Measurements from ENCODE around the gene MAPK11.
A peak's percentile ranks its signal among the peaks of the same experiment; 100 is the strongest.

Gene MAPK11

DNA sequence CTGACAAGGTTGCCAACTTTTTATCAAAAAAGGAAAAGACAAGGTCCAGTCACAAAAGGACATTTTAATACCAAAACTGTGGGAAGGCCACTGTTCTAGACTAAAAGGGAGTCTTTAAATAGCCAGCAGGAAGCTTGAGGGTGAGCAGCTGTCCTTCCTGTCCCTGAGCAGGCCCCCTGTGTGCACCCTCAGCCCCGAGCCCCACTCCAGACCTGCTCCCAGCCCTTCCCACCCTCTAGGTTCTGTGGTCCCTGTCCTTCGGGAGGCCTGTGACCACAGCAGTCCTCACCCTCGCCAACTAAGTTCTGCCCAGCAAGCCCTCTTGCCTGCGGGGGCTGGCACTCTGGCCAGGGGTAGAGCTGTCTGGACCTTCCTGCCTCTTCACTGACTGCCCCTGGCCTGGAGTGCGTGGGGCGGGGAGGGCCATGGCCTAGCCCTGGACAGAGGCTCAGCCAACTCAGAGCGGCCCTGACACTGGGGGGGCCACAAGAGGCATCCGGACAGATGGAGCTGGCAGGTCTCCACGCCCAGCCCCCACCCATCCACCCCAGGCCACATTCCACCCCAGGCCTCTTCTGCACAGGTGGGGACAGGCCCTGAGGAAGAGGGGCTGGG is 38.9 kb upstream of the MAPK11 start:
- Histone ChIP-seq H3K27ac (ENCODE audit: insufficient read depth in 1 of 2, low read depth in 1 of 2, low read length in 2 of 2, poor library complexity in 1 of 2, severe bottlenecking in 2 of 2) (peak overlapping the region in 1 of 2 experiments; percentile 28), H3K4me1 (ENCODE audit: control extremely low read depth in 1 of 4, control insufficient read depth in 4 of 4, insufficient read depth in 4 of 4, low read length in 3 of 4) (peaks cover 0 to 66% (median 59%) of the 10 kb centered on the region in 4 experiments), H3K9me3 (ENCODE audit: control extremely low read depth in 1 of 5, control insufficient read depth in 4 of 5, insufficient read depth in 2 of 5, low read depth in 1 of 5, low read length in 4 of 5) (no peaks in the 10 kb centered on the region), H3K4me3 (ENCODE audit: control insufficient read depth in 1 of 7, extremely low read depth in 1 of 7, insufficient read depth in 4 of 7, low read depth in 2 of 7, low read length in 6 of 7) (peak overlapping the region in 3 of 7 experiments; percentile 3 to 52 (median 4)), H3K27me3 (replicated peaks in 2 of 5; ENCODE audit: control insufficient read depth in 4 of 5, insufficient read depth in 5 of 5, low read length in 4 of 5) (no peaks in the 10 kb centered on the region), H3K36me3 (ENCODE audit: control insufficient read depth in 4 of 4, insufficient read depth in 4 of 4, low read length in 3 of 4) (peaks cover 0 to 5% (median 2%) of the 10 kb centered on the region in 4 experiments)
- DNase-seq: peak in 1 of 3 donors; percentile 19
- ChIA-PET POLR2A (no interaction called here), CTCF (interaction anchor here (1.1 to 2.1 kb wide), 3 partner anchors 15 to 27 kb away, joined by 3 to 8 read pairs (median 4); no protein-coding TSS in a partner anchor)
- whole genome bisulfite sequencing (ENCODE audit: insufficient coverage): 70% methylated on average over 8 of the region's 9 CpGs

DNA sequence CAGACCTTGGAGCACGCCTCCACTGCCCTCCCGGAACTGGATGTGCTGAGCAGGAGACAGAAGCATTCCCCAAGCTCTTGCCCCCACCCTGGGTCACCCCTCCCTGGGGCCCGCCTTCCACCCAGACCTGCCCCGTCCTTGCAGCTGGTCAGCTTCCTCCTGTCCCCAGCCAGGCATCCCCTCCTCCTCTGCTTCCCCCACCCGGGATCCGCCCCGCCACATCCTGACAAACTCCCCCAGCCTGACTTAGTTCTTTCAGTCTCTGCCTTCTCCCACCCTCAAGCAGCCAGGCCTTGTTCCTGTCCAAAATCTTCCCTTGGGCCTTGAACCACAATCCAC is 38.4 kb upstream of the MAPK11 start:
- CTCF ChIA-PET: interaction anchor here (1.7 to 2.1 kb wide), 2 partner anchors 15 to 27 kb away, joined by 3 to 8 read pairs; no protein-coding TSS in a partner anchor
- Histone ChIP-seq H3K9me3 (ENCODE audit: control extremely low read depth in 1 of 5, control insufficient read depth in 4 of 5, insufficient read depth in 2 of 5, low read depth in 1 of 5, low read length in 4 of 5) (no peaks in the 10 kb centered on the region), H3K36me3 (ENCODE audit: control insufficient read depth in 4 of 4, insufficient read depth in 4 of 4, low read length in 3 of 4) (peaks cover 0 to 5% (median 2%) of the 10 kb centered on the region in 4 experiments), H3K27me3 (replicated peaks in 2 of 5; ENCODE audit: control insufficient read depth in 4 of 5, insufficient read depth in 5 of 5, low read length in 4 of 5) (no peaks in the 10 kb centered on the region), H3K27ac (ENCODE audit: insufficient read depth in 1 of 2, low read depth in 1 of 2, low read length in 2 of 2, poor library complexity in 1 of 2, severe bottlenecking in 2 of 2) (peak overlapping the region in 1 of 2 experiments; percentile 34), H3K4me1 (ENCODE audit: control extremely low read depth in 1 of 4, control insufficient read depth in 4 of 4, insufficient read depth in 4 of 4, low read length in 3 of 4) (peaks cover 0 to 66% (median 59%) of the 10 kb centered on the region in 4 experiments), H3K4me3 (ENCODE audit: control insufficient read depth in 1 of 7, extremely low read depth in 1 of 7, insufficient read depth in 4 of 7, low read depth in 2 of 7, low read length in 6 of 7) (peak overlapping the region in 3 of 7 experiments; percentile 4 to 52 (median 52))
- WGBS (ENCODE audit: insufficient coverage): 7% methylated on average over 5 of the region's 7 CpGs
- peak in 1 of 3 donors; percentile 23 for DNase-seq
- POLR2A ChIA-PET: no interaction called here

GRCh38 chr22:50307890-50308596 is 37.9 kb upstream of the MAPK11 start:
- CTCF ChIA-PET: interaction anchor here (1.7 to 4.3 kb wide), 3 partner anchors 20 to 35 kb away, joined by 3 to 24 read pairs (median 15); partner anchors contain the start of gene DENND6B
- 27% methylated on average over 15 of the region's 19 CpGs for WGBS (ENCODE audit: insufficient coverage)
- Histone ChIP-seq H3K27ac (ENCODE audit: insufficient read depth in 1 of 2, low read depth in 1 of 2, low read length in 2 of 2, poor library complexity in 1 of 2, severe bottlenecking in 2 of 2) (peak overlapping the region in 1 of 2 experiments; percentile 34), H3K9me3 (ENCODE audit: control extremely low read depth in 1 of 5, control insufficient read depth in 4 of 5, insufficient read depth in 2 of 5, low read depth in 1 of 5, low read length in 4 of 5) (no peaks in the 10 kb centered on the region), H3K36me3 (ENCODE audit: control insufficient read depth in 4 of 4, insufficient read depth in 4 of 4, low read length in 3 of 4) (peaks cover 0 to 5% (median 2%) of the 10 kb centered on the region in 4 experiments), H3K4me1 (ENCODE audit: control extremely low read depth in 1 of 4, control insufficient read depth in 4 of 4, insufficient read depth in 4 of 4, low read length in 3 of 4) (peaks cover 0 to 68% (median 60%) of the 10 kb centered on the region in 4 experiments), H3K4me3 (ENCODE audit: control insufficient read depth in 1 of 7, extremely low read depth in 1 of 7, insufficient read depth in 4 of 7, low read depth in 2 of 7, low read length in 6 of 7) (peak overlapping the region in 3 of 7 experiments; percentile 40 to 52 (median 52)), H3K27me3 (replicated peaks in 2 of 5; ENCODE audit: control insufficient read depth in 4 of 5, insufficient read depth in 5 of 5, low read length in 4 of 5) (no peaks in the 10 kb centered on the region)
- peak in 1 of 3 donors; percentile 50 for DNase-seq
- POLR2A ChIA-PET: interaction anchor here (1.4 to 2.2 kb wide), 2 partner anchors 14 to 18 kb away, joined by 5 to 6 read pairs; no protein-coding TSS in a partner anchor

DNA sequence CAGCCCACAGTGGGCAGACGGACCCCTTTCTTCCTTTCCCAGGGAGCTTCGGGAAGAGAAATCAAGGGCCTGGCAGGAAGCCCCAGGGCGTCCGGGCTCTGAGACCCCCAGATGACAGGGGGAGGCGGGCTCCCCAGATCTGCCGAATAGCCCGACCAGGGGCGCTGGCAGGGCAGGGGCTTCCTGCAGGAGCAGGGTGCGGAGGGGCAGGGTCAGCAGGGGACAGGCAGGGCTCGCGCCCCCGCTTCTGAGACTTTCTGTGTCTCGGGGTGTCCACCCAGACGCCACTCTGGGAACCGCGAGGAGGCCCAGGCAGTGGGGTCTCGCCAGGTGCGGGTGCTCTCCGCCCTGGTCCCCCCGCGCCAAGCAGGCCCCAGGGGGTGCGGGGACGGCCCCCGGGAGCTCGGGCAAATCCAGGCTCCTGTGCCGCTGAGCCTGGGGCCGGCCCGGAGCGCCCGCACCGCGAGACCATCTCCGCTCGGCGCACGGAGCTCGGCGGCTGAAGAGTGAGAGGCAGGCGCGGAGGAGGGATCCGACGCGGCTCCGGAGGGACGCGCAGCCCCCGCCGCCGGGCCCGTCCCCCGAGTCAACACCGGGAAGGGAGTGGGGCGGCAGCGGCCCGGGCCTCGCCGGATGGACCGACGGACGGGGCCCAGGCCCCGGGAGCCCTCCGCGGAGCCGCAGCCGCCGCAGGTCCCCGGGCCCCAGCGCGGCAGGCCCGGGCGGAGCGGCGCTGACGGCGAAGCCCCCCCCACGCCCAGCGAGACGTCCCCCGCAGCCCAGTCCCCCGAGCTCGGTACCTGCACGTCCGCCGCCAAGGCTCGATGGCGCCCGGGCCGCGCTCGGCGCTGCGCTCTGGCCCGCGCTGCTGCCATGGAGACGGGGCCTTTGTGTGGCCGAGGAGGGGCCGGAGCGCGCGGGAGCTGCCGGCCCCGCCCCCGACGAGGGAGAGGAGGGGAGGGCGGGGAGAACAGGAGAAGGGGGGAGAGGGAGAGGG is 36.9 kb upstream of the MAPK11 start, which contains the start of gene PLXNB2:
TSS of gene PLXNB2 (minus strand) at position 894 of the 997 bp plus-strand sequence. CDS start 17,062 bp downstream, outside the sequence.
- CTCF ChIA-PET: interaction anchor here (0.6 to 5.3 kb wide), 7 partner anchors 10 to 54 kb away, joined by 3 to 37 read pairs (median 9); partner anchors contain the start of gene DENND6B

DNA sequence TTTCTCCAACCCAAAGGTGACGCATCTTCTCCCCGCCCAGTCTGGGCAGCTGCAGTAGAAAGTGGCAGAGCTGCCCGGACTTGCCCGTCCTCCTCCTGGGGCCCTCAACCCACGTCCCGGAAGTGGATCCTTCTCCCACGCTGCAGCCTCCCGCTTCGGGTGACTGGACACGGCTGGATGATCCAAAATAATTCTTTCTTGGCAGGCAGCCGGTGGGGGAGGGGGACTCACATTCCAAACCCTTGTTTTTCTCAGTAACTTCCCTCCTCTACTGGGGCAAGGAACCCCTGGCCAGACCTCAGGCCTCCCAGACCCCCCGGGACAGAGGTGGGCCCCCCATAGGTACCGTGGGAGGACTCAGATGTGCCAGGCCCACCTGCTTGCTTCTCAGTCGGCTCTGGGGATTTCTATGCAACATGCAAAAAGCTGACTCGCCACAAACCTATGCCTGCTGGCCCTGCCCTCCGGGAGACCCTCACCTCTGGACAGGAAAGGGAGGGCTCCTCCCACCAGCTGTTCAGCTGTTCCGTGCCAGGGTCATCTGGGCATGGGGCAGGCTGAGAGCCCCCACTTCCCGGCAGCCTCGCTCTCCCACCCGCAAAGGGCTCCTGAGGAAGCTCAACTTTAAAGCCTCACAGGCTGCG is 35.9 kb upstream of the MAPK11 start:
- POLR2A ChIA-PET: interaction anchor here (2.2 to 6.2 kb wide), 2 partner anchors 9 to 12 kb away, joined by 5 to 33 read pairs; no protein-coding TSS in a partner anchor
- Histone ChIP-seq H3K27ac (ENCODE audit: insufficient read depth in 1 of 2, low read depth in 1 of 2, low read length in 2 of 2, poor library complexity in 1 of 2, severe bottlenecking in 2 of 2) (peak overlapping the region in 1 of 2 experiments; percentile 68), H3K9me3 (ENCODE audit: control extremely low read depth in 1 of 5, control insufficient read depth in 4 of 5, insufficient read depth in 2 of 5, low read depth in 1 of 5, low read length in 4 of 5) (no peaks in the 10 kb centered on the region), H3K27me3 (replicated peaks in 2 of 5; ENCODE audit: control insufficient read depth in 4 of 5, insufficient read depth in 5 of 5, low read length in 4 of 5) (no peaks in the 10 kb centered on the region), H3K36me3 (ENCODE audit: control insufficient read depth in 4 of 4, insufficient read depth in 4 of 4, low read length in 3 of 4) (peaks cover 0 to 2% (median 0%) of the 10 kb centered on the region in 4 experiments), H3K4me1 (ENCODE audit: control extremely low read depth in 1 of 4, control insufficient read depth in 4 of 4, insufficient read depth in 4 of 4, low read length in 3 of 4) (peaks cover 0 to 85% (median 76%) of the 10 kb centered on the region in 4 experiments), H3K4me3 (ENCODE audit: control insufficient read depth in 1 of 7, extremely low read depth in 1 of 7, insufficient read depth in 4 of 7, low read depth in 2 of 7, low read length in 6 of 7) (peak overlapping the region; percentile 5 to 86 (median 80))
- peak in 1 of 3 donors; percentile 18 for DNase-seq
- 18% methylated on average over 15 of the region's 21 CpGs for WGBS (ENCODE audit: insufficient coverage)
- CTCF ChIA-PET: interaction anchor here (0.7 to 5.3 kb wide), 9 partner anchors 9 to 53 kb away, joined by 3 to 37 read pairs (median 5); partner anchors contain the start of gene DENND6B

More for the DNA sequence above, 36.9 kb upstream of the MAPK11 start, which contains the start of gene PLXNB2:
- POLR2A ChIA-PET: interaction anchor here (0.5 to 6.2 kb wide), 5 partner anchors 8 to 31 kb away, joined by 3 to 33 read pairs (median 5); no protein-coding TSS in a partner anchor
- peak within 1 kb of the TSS; percentile 40 to 71 for H3K27ac ChIP-seq (ENCODE audit: insufficient read depth in 1 of 2, low read depth in 1 of 2, low read length in 2 of 2, poor library complexity in 1 of 2, severe bottlenecking in 2 of 2)
- DNase-seq: peak; percentile 52 to 76 (median 71)
- WGBS (ENCODE audit: insufficient coverage): 0% methylated on average over 70 of the region's 105 CpGs
- peaks cover 0 to 4% (median 2%) of the 10 kb centered on the region in 4 experiments for H3K36me3 ChIP-seq (ENCODE audit: control insufficient read depth in 4 of 4, insufficient read depth in 4 of 4, low read length in 3 of 4)
- no peaks in the 10 kb centered on the region for H3K9me3 ChIP-seq (ENCODE audit: control extremely low read depth in 1 of 5, control insufficient read depth in 4 of 5, insufficient read depth in 2 of 5, low read depth in 1 of 5, low read length in 4 of 5)
- H3K27me3 ChIP-seq (replicated peaks in 2 of 5; ENCODE audit: control insufficient read depth in 4 of 5, insufficient read depth in 5 of 5, low read length in 4 of 5): no peaks in the 10 kb centered on the region
- peaks cover 0 to 75% (median 66%) of the 10 kb centered on the region in 4 experiments for H3K4me1 ChIP-seq (ENCODE audit: control extremely low read depth in 1 of 4, control insufficient read depth in 4 of 4, insufficient read depth in 4 of 4, low read length in 3 of 4)
- peak within 1 kb of the TSS; percentile 59 to 86 (median 80) for H3K4me3 ChIP-seq (ENCODE audit: control insufficient read depth in 1 of 7, extremely low read depth in 1 of 7, insufficient read depth in 4 of 7, low read depth in 2 of 7, low read length in 6 of 7)
